Stimulated activated CD4-positive, alpha-beta T cell treated with anti-CD3 and anti-CD28 coated beads, TNF-alpha, amount 100 ng/mL, for 48 hours (primary cell): Measurements from ENCODE around the gene DRC7.
"Not testable (repeated sequence)": the region's sequence is repeated elsewhere in the genome, so short reads cannot be mapped to it uniquely, and the experiment has no call there.

Experiments used
- DNase-seq, 3 donors: peaks; one replicate each; pipeline ENCODE4 v3.0.0-alpha.2; 2020; ENCODE audit warnings: low read depth in 3 of 3

DRC7 gene

DNA sequence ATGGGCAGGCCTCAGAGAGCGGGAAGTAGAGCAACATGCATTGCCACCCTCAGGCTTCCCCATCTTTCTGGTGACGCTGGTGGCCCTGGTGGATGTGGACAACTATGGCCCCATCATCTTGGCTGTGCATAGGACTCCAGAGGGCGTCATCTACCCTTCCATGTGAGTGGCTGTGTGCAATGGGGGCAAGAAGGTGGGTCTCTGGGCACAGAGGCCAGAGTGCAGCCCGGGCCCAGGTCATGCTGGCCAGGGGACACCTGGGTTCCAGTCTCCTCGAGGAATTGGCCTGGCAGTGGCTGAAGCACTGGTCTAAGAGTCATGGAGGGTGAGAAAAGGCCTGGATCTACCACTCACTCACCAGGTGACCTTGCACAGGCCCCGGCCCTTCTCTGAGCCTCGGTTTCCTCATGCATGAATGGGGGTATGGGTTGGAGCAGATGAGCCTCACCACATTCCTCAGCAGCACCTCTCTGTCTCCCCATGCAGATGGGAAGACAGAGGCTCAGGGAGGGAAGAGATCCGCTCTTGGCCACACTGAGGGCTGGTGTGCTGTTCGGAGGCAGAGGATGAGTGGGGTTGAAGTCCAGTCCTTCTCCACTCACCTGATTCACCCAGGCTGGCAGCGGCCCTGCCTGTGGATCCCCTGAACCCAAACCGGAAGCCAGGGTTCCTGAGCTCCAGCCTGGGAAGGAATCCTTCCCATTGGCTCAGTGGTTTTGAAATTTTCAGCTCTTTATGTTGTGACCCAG lies 33.7 kb upstream of the DRC7 start:
- no peak for DNase-seq

DNA sequence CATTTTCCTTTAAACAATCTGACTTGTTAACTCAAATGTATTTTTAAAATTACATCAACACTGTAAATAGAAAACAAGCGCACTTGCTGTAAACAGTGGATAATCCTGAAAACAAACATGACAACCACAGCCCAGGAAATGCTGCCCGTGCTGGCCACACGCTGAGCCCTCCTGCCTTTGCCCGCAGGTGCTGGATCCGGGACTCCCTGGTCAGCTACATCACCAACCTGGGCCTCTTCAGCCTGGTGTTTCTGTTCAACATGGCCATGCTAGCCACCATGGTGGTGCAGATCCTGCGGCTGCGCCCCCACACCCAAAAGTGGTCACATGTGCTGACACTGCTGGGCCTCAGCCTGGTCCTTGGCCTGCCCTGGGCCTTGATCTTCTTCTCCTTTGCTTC lies 33.1 kb upstream of the DRC7 start:
- DNase-seq, result no peak

DNA sequence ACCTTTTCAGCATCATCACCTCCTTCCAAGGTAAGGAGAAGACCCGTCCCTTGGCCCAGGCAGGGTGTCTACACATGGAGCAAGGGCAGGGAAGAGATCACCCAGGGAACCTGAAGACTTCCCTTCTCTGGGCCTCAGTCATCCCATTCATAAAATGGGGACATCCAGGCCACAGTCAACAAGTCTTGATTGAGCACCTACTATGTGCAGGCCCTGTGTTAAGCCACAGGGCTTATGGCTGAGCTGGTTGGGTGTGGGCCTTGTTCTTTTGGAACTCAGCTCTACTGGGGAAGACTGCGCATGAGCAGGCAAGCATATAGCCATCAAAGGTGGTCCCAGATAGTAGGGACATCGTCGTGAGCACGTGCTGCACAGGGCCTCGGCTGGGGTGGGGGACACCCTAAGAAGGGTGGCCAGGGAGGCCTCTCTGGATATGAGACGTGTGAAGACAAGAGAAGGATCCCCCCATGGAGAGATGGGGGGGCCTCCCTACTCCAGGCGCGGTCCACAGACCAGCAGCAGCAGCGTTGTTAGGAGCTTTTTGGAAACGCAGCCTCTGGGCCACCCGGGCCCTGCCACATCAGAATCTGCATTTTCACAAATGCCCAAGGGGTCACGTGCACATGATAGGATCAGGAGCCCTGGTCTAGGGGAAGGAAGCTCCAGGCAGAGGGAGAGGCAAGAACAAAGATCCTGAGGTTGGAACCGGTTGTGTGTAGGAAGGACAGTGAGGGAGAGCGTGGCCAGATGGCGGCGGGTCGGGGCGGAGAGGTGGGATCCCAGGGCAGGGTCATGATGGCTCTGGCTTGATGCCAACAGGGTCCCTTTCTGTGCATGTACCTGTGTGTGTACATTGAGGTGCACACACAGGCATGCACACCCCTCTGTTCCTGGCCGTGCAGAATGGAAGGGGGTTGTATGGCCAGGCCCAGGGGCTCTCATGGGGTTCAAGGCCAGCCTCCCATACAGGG lies 32.4 kb upstream of the DRC7 start:
- DNase-seq, result no peak

DNA sequence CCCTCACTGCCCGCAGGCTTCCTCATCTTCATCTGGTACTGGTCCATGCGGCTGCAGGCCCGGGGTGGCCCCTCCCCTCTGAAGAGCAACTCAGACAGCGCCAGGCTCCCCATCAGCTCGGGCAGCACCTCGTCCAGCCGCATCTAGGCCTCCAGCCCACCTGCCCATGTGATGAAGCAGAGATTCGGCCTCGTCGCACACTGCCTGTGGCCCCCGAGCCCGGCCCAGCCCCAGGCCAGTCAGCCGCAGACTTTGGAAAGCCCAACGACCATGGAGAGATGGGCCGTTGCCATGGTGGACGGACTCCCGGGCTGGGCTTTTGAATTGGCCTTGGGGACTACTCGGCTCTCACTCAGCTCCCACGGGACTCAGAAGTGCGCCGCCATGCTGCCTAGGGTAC lies 31.2 kb upstream of the DRC7 start:
- DNase-seq, result no peak

DNA sequence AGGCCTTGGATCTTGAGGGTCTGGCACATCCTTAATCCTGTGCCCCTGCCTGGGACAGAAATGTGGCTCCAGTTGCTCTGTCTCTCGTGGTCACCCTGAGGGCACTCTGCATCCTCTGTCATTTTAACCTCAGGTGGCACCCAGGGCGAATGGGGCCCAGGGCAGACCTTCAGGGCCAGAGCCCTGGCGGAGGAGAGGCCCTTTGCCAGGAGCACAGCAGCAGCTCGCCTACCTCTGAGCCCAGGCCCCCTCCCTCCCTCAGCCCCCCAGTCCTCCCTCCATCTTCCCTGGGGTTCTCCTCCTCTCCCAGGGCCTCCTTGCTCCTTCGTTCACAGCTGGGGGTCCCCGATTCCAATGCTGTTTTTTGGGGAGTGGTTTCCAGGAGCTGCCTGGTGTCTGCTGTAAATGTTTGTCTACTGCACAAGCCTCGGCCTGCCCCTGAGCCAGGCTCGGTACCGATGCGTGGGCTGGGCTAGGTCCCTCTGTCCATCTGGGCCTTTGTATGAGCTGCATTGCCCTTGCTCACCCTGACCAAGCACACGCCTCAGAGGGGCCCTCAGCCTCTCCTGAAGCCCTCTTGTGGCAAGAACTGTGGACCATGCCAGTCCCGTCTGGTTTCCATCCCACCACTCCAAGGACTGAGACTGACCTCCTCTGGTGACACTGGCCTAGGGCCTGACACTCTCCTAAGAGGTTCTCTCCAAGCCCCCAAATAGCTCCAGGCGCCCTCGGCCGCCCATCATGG lies 30.5 kb upstream of the DRC7 start:
- DNase-seq, result no peak

DNA sequence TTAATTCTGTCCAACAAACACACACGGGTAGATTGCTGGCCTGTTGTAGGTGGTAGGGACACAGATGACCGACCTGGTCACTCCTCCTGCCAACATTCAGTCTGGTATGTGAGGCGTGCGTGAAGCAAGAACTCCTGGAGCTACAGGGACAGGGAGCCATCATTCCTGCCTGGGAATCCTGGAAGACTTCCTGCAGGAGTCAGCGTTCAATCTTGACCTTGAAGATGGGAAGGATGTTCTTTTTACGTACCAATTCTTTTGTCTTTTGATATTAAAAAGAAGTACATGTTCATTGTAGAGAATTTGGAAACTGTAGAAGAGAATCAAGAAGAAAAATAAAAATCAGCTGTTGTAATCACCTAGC lies 30.0 kb upstream of the DRC7 start:
- no peak for DNase-seq

DNA sequence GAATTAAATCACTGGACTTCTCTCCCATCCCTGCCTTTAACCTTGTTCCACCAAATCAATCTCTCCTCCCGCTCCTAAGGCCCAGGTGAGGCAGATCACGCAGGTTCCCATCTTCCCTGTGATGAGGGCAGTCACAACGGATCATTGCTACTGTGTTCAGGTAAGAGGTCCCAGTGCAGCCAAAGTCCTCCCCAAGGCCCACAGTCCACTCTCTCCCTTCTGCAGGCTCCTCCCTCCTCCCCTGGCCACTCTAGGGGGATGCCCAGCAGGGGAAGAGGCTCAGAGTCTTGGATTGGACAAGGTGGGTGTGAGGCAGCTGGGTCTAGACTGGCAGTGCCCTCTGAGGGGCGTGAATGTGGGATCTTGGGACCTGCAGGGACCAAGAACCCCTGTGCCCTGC lies 29.1 kb upstream of the DRC7 start:
- no peak for DNase-seq

DNA sequence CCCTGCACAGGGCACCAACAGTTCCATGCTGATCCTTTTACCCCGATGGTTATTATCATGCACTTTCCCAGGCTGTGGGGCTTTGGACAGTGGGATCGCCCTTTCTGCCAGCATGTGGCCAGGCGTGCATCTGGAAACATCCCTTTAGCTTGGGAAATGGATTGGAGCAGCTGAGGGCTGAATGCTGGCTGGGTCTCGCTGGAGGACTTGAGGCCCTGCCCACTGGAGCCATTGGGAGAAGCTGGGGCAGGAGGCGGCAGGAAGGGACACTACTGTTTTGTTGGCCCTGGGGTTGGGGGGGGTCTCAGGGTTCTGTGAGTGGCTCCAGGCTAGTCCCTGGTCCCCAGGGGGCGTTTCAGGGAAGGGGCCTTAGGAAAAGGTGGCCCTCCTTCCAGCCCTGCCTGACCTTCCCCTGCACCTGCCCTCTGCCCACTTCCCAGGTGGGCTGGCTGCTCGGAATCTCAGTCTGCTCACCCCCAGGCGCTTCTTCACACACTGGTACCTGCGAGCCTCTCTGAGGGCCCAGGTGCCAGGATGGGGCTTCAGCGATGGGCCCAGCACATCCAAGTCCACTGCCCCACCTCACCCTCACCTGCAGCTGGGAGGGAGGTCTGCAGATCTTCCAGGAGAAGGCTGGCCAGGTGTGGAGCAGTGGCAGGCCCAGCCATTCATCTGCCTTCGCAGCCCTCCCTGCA lies 28.1 kb upstream of the DRC7 start:
- DNase-seq, result no peak

DNA sequence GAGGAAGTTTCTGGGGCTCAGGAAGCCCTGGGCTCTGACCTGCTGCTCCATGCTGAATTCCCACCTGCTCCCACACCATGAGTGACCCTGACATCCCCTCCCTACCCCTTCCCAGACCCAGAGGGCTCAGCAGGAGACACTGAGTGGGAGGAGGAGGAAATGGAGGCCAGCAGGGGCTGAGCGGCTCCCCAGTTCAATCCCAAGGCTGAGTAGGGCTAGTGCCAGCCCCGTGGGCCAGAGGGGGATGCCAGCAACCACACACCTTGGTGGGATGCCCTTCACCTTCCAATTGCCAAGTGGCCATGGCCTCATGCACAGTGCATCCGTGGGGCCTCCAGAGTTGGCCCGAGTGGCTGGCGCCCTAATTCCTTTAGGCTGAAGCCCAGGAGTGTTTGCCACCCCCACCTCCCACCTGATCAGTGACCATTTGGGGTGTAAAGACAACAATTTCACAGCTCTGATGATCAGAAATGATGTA lies 27.5 kb upstream of the DRC7 start:
- no peak for DNase-seq

DNA sequence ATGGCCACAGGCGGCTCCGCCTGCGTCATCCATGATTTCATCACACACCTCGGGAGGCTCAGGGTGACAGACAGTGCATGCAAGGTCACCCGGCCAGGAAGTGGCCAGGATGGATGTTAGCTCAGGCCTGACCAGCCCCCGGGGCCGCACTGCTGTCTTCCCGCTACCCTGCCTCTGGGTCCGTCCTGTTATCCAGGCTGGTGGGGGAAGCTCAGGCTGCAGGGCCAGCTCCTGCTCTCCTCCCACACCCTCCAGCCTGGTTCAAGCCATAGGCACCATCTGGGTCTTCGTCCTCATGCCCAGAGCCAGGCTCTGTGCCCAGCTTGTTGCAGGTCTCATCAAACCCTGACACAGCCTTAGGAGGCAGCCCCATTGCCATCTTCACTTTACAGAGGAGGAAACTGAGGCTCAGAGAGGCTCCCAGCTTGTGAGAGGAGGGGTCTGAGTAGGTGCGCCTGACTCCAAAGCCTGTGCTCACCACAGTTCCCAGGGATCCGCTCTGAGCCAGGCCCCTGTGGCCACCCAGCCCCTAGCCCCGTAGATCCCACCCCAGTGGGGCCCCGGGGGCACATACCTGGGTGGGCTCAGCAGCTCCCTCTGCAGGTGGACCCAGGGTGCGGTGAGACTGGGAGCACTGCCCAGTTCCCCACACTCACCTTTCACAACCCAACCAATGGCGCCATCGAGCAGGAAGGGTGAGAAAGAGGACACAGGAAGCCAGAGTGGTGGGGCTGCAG lies 26.9 kb upstream of the DRC7 start:
- DNase-seq, result no peak

DNA sequence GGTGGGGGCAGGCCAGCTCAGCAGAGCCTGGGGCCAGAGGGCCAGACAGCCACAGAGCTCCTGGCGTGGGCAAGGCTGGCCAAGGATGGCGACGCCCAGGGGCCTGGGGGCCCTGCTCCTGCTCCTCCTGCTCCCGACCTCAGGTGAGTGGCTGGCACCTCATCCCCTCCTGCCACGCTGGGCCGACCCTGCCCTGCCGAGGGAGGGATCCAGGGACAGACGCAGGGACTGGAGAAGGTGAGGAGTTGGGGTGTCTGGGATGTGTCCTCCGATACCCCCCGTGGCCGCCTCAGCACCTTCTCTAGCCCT lies 26.4 kb upstream of the DRC7 start, which contains the start of gene ADGRG3:
Gene ADGRG3, plus strand, starts transcription at position 44 of the 309 bp plus-strand sequence. Its CDS starts 42 bp downstream, at position 86.
- DNase-seq, result no peak

DNA sequence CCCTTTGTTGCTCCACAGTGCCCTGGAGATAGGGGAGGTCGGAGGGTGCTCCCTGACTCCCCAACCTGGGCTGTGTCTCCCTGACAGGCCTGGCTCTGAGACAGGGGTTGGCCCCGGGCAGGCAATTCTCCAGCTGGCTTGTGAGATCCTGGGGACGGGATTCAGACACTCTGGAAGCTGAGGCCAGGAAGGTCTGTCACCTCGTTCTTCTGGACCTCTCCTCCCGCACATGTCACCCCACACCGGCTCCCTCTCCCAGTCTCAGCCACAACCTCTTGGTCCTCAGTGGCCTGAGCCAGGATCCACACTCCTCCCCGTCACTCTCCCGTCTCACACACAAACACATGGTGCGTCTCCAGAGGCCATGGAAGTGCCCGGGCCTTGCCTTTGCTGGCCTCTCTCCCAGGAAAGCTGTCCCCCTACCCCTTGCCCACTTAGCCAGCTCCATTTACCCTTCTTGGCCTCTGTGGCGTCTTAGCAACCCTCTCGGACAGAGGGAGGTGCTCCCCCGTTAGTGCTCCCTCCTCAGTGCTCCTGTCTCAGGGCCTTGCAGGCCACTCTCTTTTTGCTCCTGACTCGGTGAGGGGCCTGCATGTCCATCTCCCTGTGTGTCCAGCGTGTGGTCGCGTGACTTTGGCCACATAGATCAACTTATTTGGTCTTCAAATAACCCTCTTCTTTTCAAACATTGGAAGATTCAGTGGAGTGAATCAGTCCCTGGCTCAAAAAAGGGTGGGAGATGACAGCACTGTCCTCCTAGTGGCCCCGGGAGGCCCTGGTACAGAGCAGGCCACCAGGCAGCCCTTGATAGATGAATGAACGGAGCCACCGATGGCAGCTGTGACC lies 25.8 kb upstream of the DRC7 start:
- no peak for DNase-seq

DNA sequence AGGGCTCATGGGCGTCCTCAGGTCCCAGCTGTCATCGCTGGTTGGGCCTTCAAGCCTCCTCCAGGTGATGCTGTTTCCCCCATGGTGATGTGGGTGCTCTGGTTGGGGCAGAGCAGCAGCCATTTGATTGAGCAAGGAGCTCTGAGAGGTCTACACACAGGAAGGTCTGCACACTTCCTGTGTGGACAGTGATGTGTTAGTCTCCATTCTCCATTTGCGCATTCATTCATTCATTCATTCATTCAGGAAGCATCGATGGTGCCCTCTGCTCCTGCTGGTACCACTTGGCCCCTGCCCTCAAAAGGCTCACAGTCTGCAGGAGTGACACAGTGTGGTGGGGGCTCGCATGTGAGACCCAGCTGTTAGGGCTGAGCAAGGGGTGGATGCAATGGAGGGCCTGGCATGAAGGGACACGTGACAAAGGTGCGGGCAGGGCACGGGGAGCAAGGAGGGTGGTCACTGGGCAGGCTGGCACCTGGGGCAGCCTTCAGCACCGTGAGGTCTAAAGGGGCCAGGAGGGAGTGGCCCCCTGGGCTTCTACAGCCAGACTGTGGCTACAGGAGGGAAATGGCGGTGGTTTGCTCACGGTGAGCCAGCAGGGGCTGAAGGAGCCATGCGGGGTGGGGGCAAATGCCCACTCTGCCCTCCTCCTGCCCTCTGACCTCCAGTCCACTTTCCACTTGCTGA lies 25.0 kb upstream of the DRC7 start:
- no peak for DNase-seq

DNA sequence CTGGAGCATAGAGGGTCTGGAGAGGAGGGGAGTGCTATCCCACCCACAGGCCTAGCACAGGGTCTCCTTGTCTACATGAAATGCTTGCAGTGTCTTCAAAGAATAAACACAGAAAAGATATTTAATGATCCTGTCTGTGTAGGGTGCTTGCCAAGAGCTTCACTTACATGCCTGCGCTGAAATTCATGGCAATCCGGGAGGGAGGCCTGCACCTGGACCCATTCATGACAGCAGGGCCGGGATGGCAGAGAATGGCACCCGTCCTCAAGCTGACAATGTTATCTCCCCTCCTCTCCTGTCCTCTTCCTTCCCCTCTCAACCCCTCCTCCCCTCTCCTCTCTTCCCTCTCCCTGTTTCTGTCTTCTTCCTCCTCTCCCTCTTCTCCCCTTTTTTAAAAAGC lies 24.4 kb upstream of the DRC7 start:
- DNase-seq, result no peak

DNA sequence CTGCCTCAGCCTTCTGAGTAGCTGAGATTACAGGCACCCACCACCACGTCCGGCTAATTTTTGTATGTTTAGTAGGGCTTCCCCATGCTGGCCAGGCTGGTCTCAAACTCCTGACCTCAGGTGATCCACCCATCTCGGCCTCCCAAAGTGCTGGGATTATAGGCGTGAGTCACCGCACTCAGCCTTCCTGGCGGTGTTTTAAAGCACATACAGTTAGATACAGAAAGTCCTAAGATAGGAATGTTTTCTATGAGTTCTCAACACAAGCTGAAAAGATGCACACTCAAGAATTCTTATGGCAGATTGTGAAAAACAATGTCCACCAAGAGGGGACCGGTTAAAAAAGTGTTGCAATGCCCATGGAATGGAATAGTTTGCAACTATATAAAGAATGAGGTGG lies 23.2 kb upstream of the DRC7 start:
- DNase-seq, result not testable (repeated sequence)

DNA sequence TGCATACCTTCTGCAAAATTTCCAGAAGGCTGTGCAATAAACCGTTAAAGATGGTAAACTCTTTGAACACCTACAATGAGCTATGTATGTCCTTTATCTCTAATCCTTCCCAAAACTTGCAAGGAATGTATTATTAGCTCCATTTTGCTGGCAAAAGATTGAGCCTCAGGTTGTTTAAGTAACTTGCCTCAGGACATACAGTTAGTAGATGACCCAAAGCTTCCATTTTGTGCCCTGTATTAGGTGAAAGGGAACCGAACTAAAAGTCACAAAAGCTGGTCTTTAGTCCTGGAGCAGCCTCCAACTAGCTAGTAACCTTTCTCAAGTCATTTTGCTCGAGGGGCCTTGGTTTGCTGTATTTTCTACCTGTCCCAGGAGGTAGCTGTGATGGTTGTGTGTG lies 22.2 kb upstream of the DRC7 start:
- DNase-seq, result no peak

DNA sequence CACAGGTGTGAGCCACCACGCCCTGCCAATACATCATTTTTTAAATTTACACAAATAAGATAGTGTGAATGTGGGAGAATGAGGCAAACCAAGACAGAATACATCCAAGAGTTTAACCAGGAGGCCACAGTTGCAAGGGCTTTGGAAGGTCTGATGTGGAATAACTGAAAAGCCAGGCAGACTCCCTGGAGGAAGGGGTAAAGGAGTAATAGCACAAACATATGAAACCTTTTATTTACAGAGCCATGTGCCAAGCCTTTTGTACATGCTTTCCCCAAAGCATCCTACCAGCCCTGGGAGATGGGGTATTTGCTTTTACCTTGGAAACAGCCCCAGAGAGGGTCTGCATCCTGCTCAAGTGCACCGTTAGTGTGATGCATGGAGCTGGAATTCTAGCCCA lies 21.8 kb upstream of the DRC7 start:
- no peak for DNase-seq

DNA sequence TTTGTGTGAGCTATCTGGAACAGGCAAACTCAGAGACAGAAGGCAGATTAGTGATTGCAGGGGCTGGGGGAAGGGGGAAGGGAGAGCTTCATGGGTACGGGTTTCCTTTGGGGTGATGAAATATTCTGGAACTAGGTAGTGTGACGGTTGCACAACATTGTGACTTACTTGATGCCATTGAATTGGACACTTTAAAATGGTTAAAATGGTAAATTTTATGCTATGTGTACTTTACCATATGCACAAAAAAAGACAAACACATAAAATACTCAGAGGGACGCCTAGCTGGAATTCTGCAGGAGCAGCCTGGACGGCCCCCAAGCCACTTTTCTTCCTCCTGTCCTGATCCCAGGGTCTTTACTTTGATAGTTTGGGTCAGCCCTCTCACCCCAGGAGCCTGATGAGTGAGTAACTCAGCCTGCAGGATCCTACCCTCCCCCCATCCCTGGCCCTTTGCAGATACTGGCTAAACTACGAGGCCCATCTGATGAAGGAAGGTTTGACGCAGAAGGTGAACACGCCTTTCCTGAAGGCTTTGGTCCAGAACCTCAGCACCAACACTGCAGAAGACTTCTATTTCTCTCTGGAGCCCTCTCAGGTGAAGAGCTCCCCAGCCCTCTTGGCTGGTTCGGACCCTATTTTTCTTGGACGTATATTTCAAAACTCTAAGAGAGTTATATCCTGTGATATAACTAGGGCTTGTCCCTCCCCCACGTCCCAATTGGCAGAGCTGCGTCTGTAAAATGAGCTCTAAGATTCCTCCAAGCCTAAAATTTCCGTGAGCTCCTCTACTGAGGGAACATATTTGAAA lies 18.7 kb upstream of the DRC7 start:
- DNase-seq, result no peak
